ENCODE measurements around the gene TRPV6.

Gene TRPV6

DNA sequence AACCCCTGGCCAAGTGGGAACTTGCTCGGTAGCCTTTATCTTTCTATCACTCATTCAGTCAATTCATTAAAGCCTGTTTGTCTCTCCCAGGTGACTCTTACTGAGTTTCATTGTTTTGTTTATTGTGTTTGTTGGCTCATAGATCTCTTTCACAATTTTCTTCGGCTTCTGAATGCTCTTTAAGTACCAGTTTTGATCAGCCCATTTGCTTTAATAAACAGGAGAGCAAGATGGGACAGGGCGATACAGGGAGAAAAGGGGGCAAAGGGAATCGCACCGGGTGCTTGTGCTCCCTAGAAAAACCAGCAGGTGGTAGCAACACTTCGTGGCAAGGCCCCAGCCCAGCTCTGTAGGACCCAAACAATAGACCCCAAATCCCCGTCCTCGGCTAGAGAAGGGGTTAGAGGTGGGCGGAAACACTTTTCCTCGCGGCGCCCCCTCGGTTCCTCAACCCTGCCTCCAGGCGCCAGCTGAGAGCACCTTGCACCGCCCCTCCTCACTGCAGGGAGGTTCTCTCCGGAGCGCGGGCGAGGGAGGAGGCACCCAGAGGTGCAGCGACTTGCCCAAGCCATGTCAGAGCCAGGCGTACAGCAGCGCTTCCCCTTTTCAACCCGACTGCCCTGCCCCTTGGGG lies 31.7 kb downstream of the TRPV6 start:
- no peak for DNase-seq (ENCODE audit: low read depth)

DNA sequence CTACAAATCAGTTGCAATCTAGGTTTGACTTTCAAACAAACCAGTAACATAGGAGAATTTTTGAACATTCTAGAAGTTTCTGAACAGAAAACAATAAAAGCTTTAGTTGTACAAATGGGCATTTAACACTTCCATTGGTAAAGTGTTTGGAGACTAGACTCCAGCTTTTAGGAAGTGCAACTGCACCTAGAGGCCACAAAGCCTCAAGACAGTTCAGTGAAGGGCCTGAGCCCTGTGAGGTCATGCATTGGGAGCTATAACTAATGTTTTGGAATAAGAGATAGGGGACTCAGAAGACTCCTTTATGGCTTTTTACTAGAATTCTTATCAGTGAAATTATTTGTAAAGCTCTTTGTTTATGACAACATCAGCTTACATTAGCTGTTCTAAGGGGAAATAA lies 33.6 kb downstream of the TRPV6 start:
- DNase-seq (ENCODE audit: low read depth): no peak

DNA sequence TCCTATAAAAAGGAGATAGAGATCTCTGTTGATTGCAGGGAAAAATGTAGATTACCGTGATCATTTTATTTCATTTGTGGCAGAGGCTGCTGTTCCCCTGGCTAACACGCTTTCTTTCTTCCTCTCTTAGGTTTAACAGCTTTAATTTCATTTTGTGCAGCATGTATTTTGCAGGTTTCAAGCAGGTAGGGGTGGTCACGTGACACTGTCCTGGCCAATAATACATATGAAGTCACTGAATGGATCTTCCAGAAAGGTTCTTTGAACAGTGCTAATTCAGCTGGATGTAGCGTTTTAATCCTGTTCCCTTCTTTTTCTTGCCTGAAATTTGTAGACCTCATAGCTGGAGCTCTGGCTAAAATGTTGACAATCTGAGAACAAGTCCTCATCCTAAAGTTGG lies 34.3 kb downstream of the TRPV6 start:
- no peak for DNase-seq (ENCODE audit: low read depth)

GRCh38 chr7:142847353-142847752 lies 38.2 kb downstream of the TRPV6 start:
- no peak for DNase-seq (ENCODE audit: low read depth)

- DNase-seq (ENCODE audit: low read depth): no peak
Observed at GRCh38 chr7:142842251-142842766, 43.2 kb downstream of the TRPV6 start.

DNA sequence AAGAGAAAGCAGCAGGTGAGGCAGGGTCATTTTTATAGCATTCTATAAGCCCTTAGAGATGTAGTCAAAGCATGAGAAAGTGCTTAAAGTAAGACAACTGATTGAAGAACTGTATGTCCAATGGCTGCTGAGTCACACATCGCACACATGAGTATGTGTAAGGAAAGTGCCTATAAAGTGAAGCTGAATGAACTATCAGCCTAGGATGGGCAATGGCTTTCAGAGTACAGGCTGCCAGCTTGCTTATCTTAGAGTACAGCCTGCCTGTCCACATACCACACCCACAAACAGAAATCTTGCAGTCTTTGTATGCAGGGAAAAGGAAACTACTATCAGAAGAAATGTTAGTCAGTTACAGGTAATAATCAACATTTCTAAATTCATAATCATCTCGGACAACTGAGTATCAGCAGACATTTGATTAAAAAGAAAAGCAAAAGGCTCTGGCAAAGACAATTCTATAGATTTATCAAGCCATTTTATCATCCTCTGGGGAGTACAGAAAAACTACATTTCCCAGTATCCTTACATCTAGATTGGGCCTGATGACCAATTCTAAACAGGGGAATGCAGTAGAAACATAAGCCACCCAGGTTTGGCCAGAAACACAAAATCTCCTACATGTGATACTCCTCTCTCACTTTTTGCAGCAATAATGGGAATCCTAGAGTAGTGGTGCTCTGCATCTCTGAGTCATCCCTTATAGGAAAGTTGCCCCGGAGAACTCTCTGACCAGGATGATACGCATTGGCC lies 46.9 kb downstream of the TRPV6 start:
- DNase-seq (ENCODE audit: low read depth): no peak

GRCh38 chr7:142836426-142836825 lies 49.1 kb downstream of the TRPV6 start:
- no peak for DNase-seq (ENCODE audit: low read depth)

GRCh38 chr7:142835487-142835886 lies 50.1 kb downstream of the TRPV6 start:
- DNase-seq (ENCODE audit: low read depth): no peak

DNA sequence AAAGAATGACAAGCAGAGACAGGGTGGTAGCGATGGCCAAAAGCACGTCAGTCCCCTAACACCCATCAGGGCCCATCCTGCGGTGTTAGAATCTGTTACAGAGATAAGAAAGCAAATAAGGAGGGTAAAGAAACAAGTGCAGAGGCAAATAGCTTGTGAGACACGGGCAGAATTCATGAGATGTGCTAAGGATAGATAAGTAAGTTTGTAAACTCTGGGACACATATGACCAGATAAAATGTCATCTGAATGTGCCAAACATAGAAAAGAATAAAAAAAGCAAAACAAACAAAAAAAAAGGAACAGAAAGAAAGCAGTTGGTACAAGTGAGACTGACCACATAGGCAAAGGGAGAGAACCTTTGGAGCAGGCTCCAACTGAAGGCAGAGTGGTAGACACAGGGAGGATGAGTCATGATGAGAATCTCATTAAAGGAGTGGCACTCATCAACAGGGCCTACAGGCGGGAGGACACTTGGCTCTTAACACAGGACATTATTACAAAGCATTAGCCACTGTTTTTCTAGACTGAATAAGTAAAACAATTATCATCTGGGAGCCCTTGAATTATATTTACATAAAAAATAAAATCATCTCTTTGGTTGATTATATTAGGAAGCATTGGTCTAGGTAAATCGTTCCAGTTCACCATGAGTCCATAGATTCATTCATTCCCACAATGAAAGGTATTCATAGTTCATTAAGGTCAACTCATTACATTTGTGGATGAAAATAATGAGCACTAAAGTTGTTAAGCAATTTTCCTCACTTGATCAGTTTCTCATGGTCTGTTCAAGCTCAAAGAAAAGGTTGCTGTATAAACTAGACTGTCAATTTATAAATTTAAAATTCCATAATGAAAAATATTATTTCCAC lies 52.1 kb downstream of the TRPV6 start:
- DNase-seq (ENCODE audit: low read depth): no peak

GRCh38 chr7:142832417-142832816 lies 53.1 kb downstream of the TRPV6 start:
- DNase-seq (ENCODE audit: low read depth): peak; percentile 32

DNA sequence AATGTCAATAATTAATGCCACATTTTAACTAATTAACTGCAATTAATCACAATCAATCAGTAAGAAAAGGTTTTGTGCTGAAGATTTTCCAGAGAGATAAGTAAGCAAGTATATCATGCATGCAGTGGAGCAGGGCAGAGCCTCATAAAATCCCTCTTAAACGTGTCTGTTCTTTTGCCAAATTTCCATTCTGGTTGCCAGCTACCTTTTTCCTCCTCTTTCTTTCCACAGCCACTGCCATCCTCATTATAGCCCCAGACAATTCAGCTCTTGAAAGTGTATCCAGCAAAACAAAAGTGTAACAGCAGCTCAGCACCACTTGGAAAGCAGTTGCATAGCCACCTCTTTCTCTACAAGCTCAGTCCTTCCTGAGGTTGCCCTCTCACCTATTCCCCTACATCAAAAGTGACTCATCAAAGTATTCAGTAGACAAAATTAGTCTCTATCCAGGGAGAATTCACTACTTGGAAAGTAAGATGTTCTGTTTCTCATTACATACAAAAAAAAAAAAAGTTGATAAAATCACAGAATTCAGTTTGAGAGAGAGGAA lies 57.5 kb downstream of the TRPV6 start:
- DNase-seq (ENCODE audit: low read depth): no peak

GRCh38 chr7:142822714-142823113 lies 62.8 kb downstream of the TRPV6 start:
- no peak for DNase-seq (ENCODE audit: low read depth)
